ENCODE data around the gene RNF148.

Gene RNF148

GRCh38 chr7:122702872-122703510, at the start of gene RNF148:
Gene RNF148, minus strand, starts transcription at chr7:122702922. Its CDS starts 172 bp downstream, at chr7:122702750.
- in situ Hi-C loops (cut with MboI; ENCODE audit: low sequenced_read_pairs): no loop called here

GRCh38 chr7:122750389-122750788, 47.7 kb upstream of the RNF148 start:
- in situ Hi-C loops (cut with MboI; ENCODE audit: low sequenced_read_pairs): no loop called here

- in situ Hi-C loops (cut with MboI; ENCODE audit: low sequenced_read_pairs): no loop called here
Observed at GRCh38 chr7:122748195-122748594, 45.5 kb upstream of the RNF148 start.

GRCh38 chr7:122746948-122747347, 44.2 kb upstream of the RNF148 start:
- in situ Hi-C loops (cut with MboI; ENCODE audit: low sequenced_read_pairs): no loop called here

- in situ Hi-C loops (cut with MboI; ENCODE audit: low sequenced_read_pairs): no loop called here
Observed at GRCh38 chr7:122743211-122743610, 40.5 kb upstream of the RNF148 start.

- in situ Hi-C loops (cut with MboI; ENCODE audit: low sequenced_read_pairs): no loop called here
Observed at GRCh38 chr7:122738947-122739346, 36.2 kb upstream of the RNF148 start.

GRCh38 chr7:122736183-122736582, 33.5 kb upstream of the RNF148 start:
- in situ Hi-C loops (cut with MboI; ENCODE audit: low sequenced_read_pairs): no loop called here

- in situ Hi-C loops (cut with MboI; ENCODE audit: low sequenced_read_pairs): no loop called here
Observed at GRCh38 chr7:122727759-122728158, 25.0 kb upstream of the RNF148 start.

- in situ Hi-C loops (cut with MboI; ENCODE audit: low sequenced_read_pairs): no loop called here
Observed at GRCh38 chr7:122727354-122727753, 24.6 kb upstream of the RNF148 start.

GRCh38 chr7:122726881-122727280, 24.2 kb upstream of the RNF148 start:
- in situ Hi-C loops (cut with MboI; ENCODE audit: low sequenced_read_pairs): no loop called here

GRCh38 chr7:122724366-122724765, 21.6 kb upstream of the RNF148 start:
- in situ Hi-C loops (cut with MboI; ENCODE audit: low sequenced_read_pairs): no loop called here

- in situ Hi-C loops (cut with MboI; ENCODE audit: low sequenced_read_pairs): no loop called here
Observed at GRCh38 chr7:122719010-122719578, 16.4 kb upstream of the RNF148 start.

GRCh38 chr7:122717356-122718089, 14.8 kb upstream of the RNF148 start:
- in situ Hi-C loops (cut with MboI; ENCODE audit: low sequenced_read_pairs): no loop called here

- in situ Hi-C loops (cut with MboI; ENCODE audit: low sequenced_read_pairs): no loop called here
Observed at GRCh38 chr7:122715183-122715582, 12.5 kb upstream of the RNF148 start.

- in situ Hi-C loops (cut with MboI; ENCODE audit: low sequenced_read_pairs): no loop called here
Observed at GRCh38 chr7:122710916-122711315, 8.2 kb upstream of the RNF148 start.

- in situ Hi-C loops (cut with MboI; ENCODE audit: low sequenced_read_pairs): no loop called here
Observed at GRCh38 chr7:122709930-122710646, 7.4 kb upstream of the RNF148 start.

GRCh38 chr7:122706836-122707235, 4.1 kb upstream of the RNF148 start:
- in situ Hi-C loops (cut with MboI; ENCODE audit: low sequenced_read_pairs): no loop called here

- in situ Hi-C loops (cut with MboI; ENCODE audit: low sequenced_read_pairs): no loop called here
Observed at GRCh38 chr7:122699017-122699416, 3.7 kb downstream of the RNF148 start, which contains the start of gene RNF133. Gene RNF133, minus strand, starts transcription at chr7:122699117. Its CDS starts 199 bp downstream, at chr7:122698918.

- in situ Hi-C loops (cut with MboI; ENCODE audit: low sequenced_read_pairs): no loop called here
Observed at GRCh38 chr7:122695816-122696215, 6.9 kb downstream of the RNF148 start.

GRCh38 chr7:122694697-122695096, 8.0 kb downstream of the RNF148 start:
- in situ Hi-C loops (cut with MboI; ENCODE audit: low sequenced_read_pairs): no loop called here

- in situ Hi-C loops (cut with MboI; ENCODE audit: low sequenced_read_pairs): no loop called here
Observed at GRCh38 chr7:122692769-122693309, 9.9 kb downstream of the RNF148 start.

Measured in HL-60/S4 treated with retinoic acid at 250 ng/mL for 4 days and 3 days (cell line).